Upper lobe of left lung (tissue), 4 donors: Measurements from ENCODE around the gene CRLF2.

Source experiments
- CTCF ChIP-seq, 6 experiments: fragments of 450-650 bp in 4 of 6; fragments of 200-600 bp in 2 of 6; sonication (generic) in 2 of 6; IDR thresholded peaks; one replicate each; pipeline ENCODE4 v1.5.1; 2016 to 2019; ENCODE audit warnings: antibody characterized with exemption in 6 of 6
- EP300 ChIP-seq, 4 donors: sonication (generic); formaldehyde crosslinking; IDR thresholded peaks; one replicate each; pipeline ENCODE4 v1.5.1; 2017; ENCODE audit warnings: antibody characterized with exemption in 4 of 4, control low read depth in 2 of 4
- POLR2A ChIP-seq, 4 donors: fragments of 450-650 bp; IDR thresholded peaks; one replicate each; pipeline ENCODE4 v1.5.1; 2016 to 2017; ENCODE audit warnings: antibody characterized with exemption in 4 of 4, mild to moderate bottlenecking in 2 of 4
- POLR2AphosphoS5 ChIP-seq, 2 donors: sonication (generic); formaldehyde crosslinking; IDR thresholded peaks; one replicate each; pipeline ENCODE4 v1.5.1; 2017; ENCODE audit warnings: antibody characterized with exemption in 2 of 2

GRCh38 chrX:1215123-1215823 is 2.8 kb upstream of the CRLF2 start:
- TF ChIP-seq POLR2A (IDR thresholded peaks at IDR 0.05) (no peak), CTCF (IDR thresholded peaks at IDR 0.05) (no peak), POLR2AphosphoS5 (IDR thresholded peaks at IDR 0.05) (no peak), EP300 (IDR thresholded peaks at IDR 0.05) (no peak)
